Measurements from ENCODE around the gene NOSTRIN. TPM values are rescaled to one million over a fixed set of nuclear protein-coding genes. Genes with fewer than 3 reads are reported as not detected.
A peak's percentile ranks its signal among the peaks of the same experiment; 100 is the strongest.

Gene NOSTRIN
- total RNA-seq, 1 donor from 2014 or later = not detected

GRCh38 chr2:168814939-168815907 is 12.8 kb downstream of the NOSTRIN start:
- H3K27me3 Mint-ChIP-seq (ENCODE audit: low read depth) = no peaks in the 10 kb centered on the region
- no peak for DNase-seq (ENCODE audit: low read depth, low spot score)
- TF ChIP-seq CTCF (conservative IDR thresholded peaks at IDR 0.05) = no peak
- H3K4me3 Mint-ChIP-seq = no peak overlapping the region
- H3K4me1 Mint-ChIP-seq = peaks cover 27% of the 10 kb centered on the region
- no peaks in the 10 kb centered on the region for H3K9me3 Mint-ChIP-seq
- no peaks in the 10 kb centered on the region for H3K36me3 Mint-ChIP-seq (ENCODE audit: low read depth)
- H3K27ac Mint-ChIP-seq (ENCODE audit: unreplicated experiment) = no peak overlapping the region

GRCh38 chr2:168816369-168816768 is 13.9 kb downstream of the NOSTRIN start:
- H3K27ac Mint-ChIP-seq (ENCODE audit: unreplicated experiment) = no peak overlapping the region
- no peak for DNase-seq (ENCODE audit: low read depth, low spot score)
- H3K4me3 Mint-ChIP-seq = no peak overlapping the region
- H3K4me1 Mint-ChIP-seq = peaks cover 26% of the 10 kb centered on the region
- no peaks in the 10 kb centered on the region for H3K36me3 Mint-ChIP-seq (ENCODE audit: low read depth)
- no peaks in the 10 kb centered on the region for H3K9me3 Mint-ChIP-seq
- H3K27me3 Mint-ChIP-seq (ENCODE audit: low read depth) = no peaks in the 10 kb centered on the region
- no peak for TF ChIP-seq CTCF (conservative IDR thresholded peaks at IDR 0.05)

GRCh38 chr2:168819050-168819715 is 16.7 kb downstream of the NOSTRIN start:
- peaks cover 18% of the 10 kb centered on the region for H3K4me1 Mint-ChIP-seq
- no peaks in the 10 kb centered on the region for H3K36me3 Mint-ChIP-seq (ENCODE audit: low read depth)
- H3K4me3 Mint-ChIP-seq = no peak overlapping the region
- DNase-seq (ENCODE audit: low read depth, low spot score) = no peak
- no peaks in the 10 kb centered on the region for H3K9me3 Mint-ChIP-seq
- no peaks in the 10 kb centered on the region for H3K27me3 Mint-ChIP-seq (ENCODE audit: low read depth)
- no peak for TF ChIP-seq CTCF (conservative IDR thresholded peaks at IDR 0.05)
- H3K27ac Mint-ChIP-seq (ENCODE audit: unreplicated experiment) = no peak overlapping the region

- Mint-ChIP-seq H3K36me3 (ENCODE audit: low read depth) (no peaks in the 10 kb centered on the region), H3K27me3 (ENCODE audit: low read depth) (no peaks in the 10 kb centered on the region), H3K4me1 (peaks cover 18% of the 10 kb centered on the region), H3K9me3 (no peaks in the 10 kb centered on the region), H3K27ac (ENCODE audit: unreplicated experiment) (peak overlapping the region; percentile 76), H3K4me3 (no peak overlapping the region)
- TF ChIP-seq CTCF (conservative IDR thresholded peaks at IDR 0.05) = no peak
- no peak for DNase-seq (ENCODE audit: low read depth, low spot score)
Measured at GRCh38 chr2:168819829-168820489, 17.5 kb downstream of the NOSTRIN start.

- H3K27me3 Mint-ChIP-seq (ENCODE audit: low read depth) = no peaks in the 10 kb centered on the region
- H3K4me1 Mint-ChIP-seq = peaks cover 19% of the 10 kb centered on the region
- no peak overlapping the region for H3K27ac Mint-ChIP-seq (ENCODE audit: unreplicated experiment)
- no peaks in the 10 kb centered on the region for H3K36me3 Mint-ChIP-seq (ENCODE audit: low read depth)
- no peak overlapping the region for H3K4me3 Mint-ChIP-seq
- no peak for TF ChIP-seq CTCF (conservative IDR thresholded peaks at IDR 0.05)
- no peak for DNase-seq (ENCODE audit: low read depth, low spot score)
- H3K9me3 Mint-ChIP-seq = no peaks in the 10 kb centered on the region
Measured at GRCh38 chr2:168821577-168821976, 19.1 kb downstream of the NOSTRIN start.

All from neural crest cell (in vitro differentiated cells).